Hypothalamus (tissue), 51 donors: ENCODE measurements around the gene DLG4.
"Not testable (repeated sequence)": the region's sequence is repeated elsewhere in the genome, so short reads cannot be mapped to it uniquely, and the experiment has no call there.

Experiments
- DNase-seq, 51 donors: peaks; one replicate each; lab custom pipeline; 2025; lab: John Stamatoyannopoulos, UW

Gene DLG4

GRCh38 chr17:7250695-7251627 lies 31.3 kb upstream of the DLG4 start:
- peak in 2 of 51 donors; percentile 23 to 41 for DNase-seq

- DNase-seq: no peak
Measured at GRCh38 chr17:7249830-7250229, 30.2 kb upstream of the DLG4 start.

- no peak for DNase-seq
Measured at GRCh38 chr17:7249214-7249613, 29.6 kb upstream of the DLG4 start.

GRCh38 chr17:7248796-7249195 lies 29.2 kb upstream of the DLG4 start:
- no peak for DNase-seq

- DNase-seq: no peak
Measured at GRCh38 chr17:7246779-7247178, 27.1 kb upstream of the DLG4 start.

- not testable (repeated sequence) for DNase-seq
Measured at GRCh38 chr17:7243838-7244237, 24.2 kb upstream of the DLG4 start.

GRCh38 chr17:7243453-7243729 lies 23.8 kb upstream of the DLG4 start:
- no peak for DNase-seq

GRCh38 chr17:7242717-7243452 lies 23.2 kb upstream of the DLG4 start:
- peak; percentile 63 to 98 (median 89) for DNase-seq

GRCh38 chr17:7241783-7242716 lies 22.4 kb upstream of the DLG4 start, which contains the start of gene GABARAP:
GABARAP (minus strand) TSS chr17:7242449; CDS start chr17:7242330, 119 bp downstream.
- peak; percentile 67 to 98 (median 90) for DNase-seq

- no peak for DNase-seq
Measured at GRCh38 chr17:7241090-7241733, 21.6 kb upstream of the DLG4 start.

- no peak for DNase-seq
Measured at GRCh38 chr17:7240375-7240774, 20.7 kb upstream of the DLG4 start.

- peak; percentile 86 to 100 (median 99) for DNase-seq
Measured at GRCh38 chr17:7239091-7240027, 19.7 kb upstream of the DLG4 start, which contains the start of gene PHF23. PHF23 (minus strand) TSS chr17:7239457; CDS start chr17:7239279, 178 bp downstream.

- DNase-seq: peak in 6 of 51 donors; percentile 30 to 61 (median 50)
Measured at GRCh38 chr17:7238420-7239090, 18.9 kb upstream of the DLG4 start.

GRCh38 chr17:7237761-7238419 lies 18.3 kb upstream of the DLG4 start:
- DNase-seq: peak in 41 of 51 donors; percentile 19 to 78 (median 52)

- DNase-seq: no peak
Measured at GRCh38 chr17:7237266-7237760, 17.7 kb upstream of the DLG4 start.

- no peak for DNase-seq
Measured at GRCh38 chr17:7236808-7237207, 17.2 kb upstream of the DLG4 start.
